ENCODE measurements around the gene ACRV1.

Gene ACRV1

GRCh38 chr11:125625630-125626287 is 54.9 kb downstream of the ACRV1 start (continued):
- TF ChIP-seq ZNF596 (tag by site-specific recombination; IDR thresholded peaks at IDR 0.05) (no peak), ZFP37 (tag by site-specific recombination; IDR thresholded peaks at IDR 0.05) (peak; percentile 92), ZNF23 (tag by site-specific recombination; IDR thresholded peaks at IDR 0.05; ENCODE audit: borderline replicate concordance) (no peak), ZBTB8A (tag by site-specific recombination; IDR thresholded peaks at IDR 0.05) (peak; percentile 83), ZNF223 (tag by site-specific recombination; IDR thresholded peaks at IDR 0.05) (no peak), ZNF639 (tag by site-specific recombination; IDR thresholded peaks at IDR 0.05) (peak; percentile 96), GLI4 (tag by site-specific recombination; IDR thresholded peaks at IDR 0.05) (no peak), OSR2 (tag by site-specific recombination; IDR thresholded peaks at IDR 0.05) (no peak), ZIC2 (tag by site-specific recombination; IDR thresholded peaks at IDR 0.05) (peak; percentile 69), ZNF692 (tag by site-specific recombination; IDR thresholded peaks at IDR 0.05) (peak; percentile 72), TSHZ1 (tag by site-specific recombination; IDR thresholded peaks at IDR 0.05; ENCODE audit: borderline replicate concordance) (no peak), EGR2 (tag by site-specific recombination; IDR thresholded peaks at IDR 0.05; ENCODE audit: low read depth) (peak; percentile 84), ZFP41 (tag by site-specific recombination; IDR thresholded peaks at IDR 0.05; ENCODE audit: borderline replicate concordance) (no peak), ZXDB (tag by site-specific recombination; IDR thresholded peaks at IDR 0.05) (peak; percentile 89), ZNF561 (tag by site-specific recombination; IDR thresholded peaks at IDR 0.05; ENCODE audit: borderline replicate concordance) (no peak; the same call in 1 of the 2 replicates), MYNN (tag by site-specific recombination; IDR thresholded peaks at IDR 0.05; ENCODE audit: borderline replicate concordance) (peak; percentile 39; the same call in 1 of the 2 replicates), ZBTB21 (tag by site-specific recombination; IDR thresholded peaks at IDR 0.05) (peak; percentile 60), SP7 (tag by site-specific recombination; IDR thresholded peaks at IDR 0.05) (peak; percentile 89), ZNF610 (tag by site-specific recombination; IDR thresholded peaks at IDR 0.05; ENCODE audit: borderline replicate concordance) (peak; percentile 54; the same call in 1 of the 2 replicates), KLF9 (tag by site-specific recombination; IDR thresholded peaks at IDR 0.05; ENCODE audit: low read depth) (peak; percentile 89; the same call in 1 of the 2 replicates), OVOL3 (tag by site-specific recombination; IDR thresholded peaks at IDR 0.05) (no peak), ZNF707 (tag by site-specific recombination; IDR thresholded peaks at IDR 0.05) (no peak), ZNF473 (tag by site-specific recombination; IDR thresholded peaks at IDR 0.05) (no peak), AEBP2 (tag by site-specific recombination; IDR thresholded peaks at IDR 0.05; ENCODE audit: borderline replicate concordance) (no peak), SETDB1 (IDR thresholded peaks at IDR 0.05; ENCODE audit: insufficient read length, low read length) (no peak)
- TF ChIP-seq, protein P1, sequence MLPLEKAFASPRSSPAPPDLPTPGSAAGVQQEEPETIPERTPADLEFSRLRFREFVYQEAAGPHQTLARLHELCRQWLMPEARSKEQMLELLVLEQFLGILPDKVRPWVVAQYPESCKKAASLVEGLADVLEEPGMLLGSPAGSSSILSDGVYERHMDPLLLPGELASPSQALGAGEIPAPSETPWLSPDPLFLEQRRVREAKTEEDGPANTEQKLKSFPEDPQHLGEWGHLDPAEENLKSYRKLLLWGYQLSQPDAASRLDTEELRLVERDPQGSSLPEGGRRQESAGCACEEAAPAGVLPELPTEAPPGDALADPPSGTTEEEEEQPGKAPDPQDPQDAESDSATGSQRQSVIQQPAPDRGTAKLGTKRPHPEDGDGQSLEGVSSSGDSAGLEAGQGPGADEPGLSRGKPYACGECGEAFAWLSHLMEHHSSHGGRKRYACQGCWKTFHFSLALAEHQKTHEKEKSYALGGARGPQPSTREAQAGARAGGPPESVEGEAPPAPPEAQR (tag by site-specific recombination; IDR thresholded peaks at IDR 0.05): no peak
- TF ChIP-seq, protein P2, sequence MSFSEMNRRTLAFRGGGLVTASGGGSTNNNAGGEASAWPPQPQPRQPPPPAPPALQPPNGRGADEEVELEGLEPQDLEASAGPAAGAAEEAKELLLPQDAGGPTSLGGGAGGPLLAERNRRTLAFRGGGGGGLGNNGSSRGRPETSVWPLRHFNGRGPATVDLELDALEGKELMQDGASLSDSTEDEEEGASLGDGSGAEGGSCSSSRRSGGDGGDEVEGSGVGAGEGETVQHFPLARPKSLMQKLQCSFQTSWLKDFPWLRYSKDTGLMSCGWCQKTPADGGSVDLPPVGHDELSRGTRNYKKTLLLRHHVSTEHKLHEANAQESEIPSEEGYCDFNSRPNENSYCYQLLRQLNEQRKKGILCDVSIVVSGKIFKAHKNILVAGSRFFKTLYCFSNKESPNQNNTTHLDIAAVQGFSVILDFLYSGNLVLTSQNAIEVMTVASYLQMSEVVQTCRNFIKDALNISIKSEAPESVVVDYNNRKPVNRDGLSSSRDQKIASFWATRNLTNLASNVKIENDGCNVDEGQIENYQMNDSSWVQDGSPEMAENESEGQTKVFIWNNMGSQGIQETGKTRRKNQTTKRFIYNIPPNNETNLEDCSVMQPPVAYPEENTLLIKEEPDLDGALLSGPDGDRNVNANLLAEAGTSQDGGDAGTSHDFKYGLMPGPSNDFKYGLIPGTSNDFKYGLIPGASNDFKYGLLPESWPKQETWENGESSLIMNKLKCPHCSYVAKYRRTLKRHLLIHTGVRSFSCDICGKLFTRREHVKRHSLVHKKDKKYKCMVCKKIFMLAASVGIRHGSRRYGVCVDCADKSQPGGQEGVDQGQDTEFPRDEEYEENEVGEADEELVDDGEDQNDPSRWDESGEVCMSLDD (tag by site-specific recombination; IDR thresholded peaks at IDR 0.05): peak; percentile 77

Data from HEK293 (cell line).